IPS-NIHi7 (cell line): ENCODE data around the gene CDK16.
"Not testable (repeated sequence)": the region's sequence is repeated elsewhere in the genome, so short reads cannot be mapped to it uniquely, and the experiment has no call there.

ENCODE experiments used
- DNase-seq: peaks from one replicate; pipeline ENCODE4 v3.0.0; 2012; ENCODE audit warnings: mixed read lengths; ENCODE audit errors: extremely low spot score

CDK16 gene

GRCh38 chrX:47250017-47250347, 31.5 kb downstream of the CDK16 start:
- DNase-seq = no peak

GRCh38 chrX:47257620-47258019, 39.1 kb downstream of the CDK16 start:
- not testable (repeated sequence) for DNase-seq

- no peak for DNase-seq
Observed at GRCh38 chrX:47264483-47265173, 46.1 kb downstream of the CDK16 start.

DNA sequence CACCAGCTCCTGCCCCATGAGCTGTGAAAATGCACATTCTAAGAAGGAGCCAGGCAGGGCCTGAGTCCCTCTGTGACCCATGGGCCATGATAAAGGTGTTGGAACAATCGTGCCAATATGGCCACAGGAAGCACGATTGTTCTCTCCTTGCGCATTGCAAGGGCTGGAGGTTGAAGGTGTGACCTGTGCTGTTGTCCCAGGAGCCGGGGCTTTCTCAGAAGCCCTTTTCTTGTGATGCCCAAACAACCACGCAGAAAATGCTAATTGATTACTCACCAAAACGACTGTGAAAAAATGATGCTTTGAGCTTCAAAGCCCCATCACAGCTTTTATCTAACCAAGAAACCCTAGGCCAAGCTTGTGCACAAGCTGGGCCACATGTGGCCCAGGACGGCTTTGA, 48.2 kb downstream of the CDK16 start:
- DNase-seq = no peak

DNA sequence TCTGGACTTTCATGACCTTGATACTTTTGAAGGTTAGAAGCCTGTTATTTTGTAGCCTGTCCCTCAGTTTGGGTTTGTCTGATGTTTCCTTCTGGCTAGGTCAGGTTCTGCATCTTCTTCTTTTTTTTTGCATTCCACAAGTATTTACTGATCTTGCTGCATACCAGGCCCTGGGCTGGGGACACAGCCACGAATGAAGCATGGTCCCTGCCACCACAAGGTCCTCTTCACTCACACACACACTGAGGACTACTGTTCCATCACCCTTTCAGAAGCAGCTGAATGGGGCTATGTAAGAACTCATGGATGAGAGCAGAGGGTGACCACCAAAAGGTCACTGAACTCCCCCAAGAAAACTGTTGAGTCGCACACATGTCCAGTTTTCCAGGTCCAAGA, 53.5 kb downstream of the CDK16 start:
- no peak for DNase-seq

- DNase-seq = no peak
Observed at GRCh38 chrX:47273011-47273730, 54.7 kb downstream of the CDK16 start.

DNA sequence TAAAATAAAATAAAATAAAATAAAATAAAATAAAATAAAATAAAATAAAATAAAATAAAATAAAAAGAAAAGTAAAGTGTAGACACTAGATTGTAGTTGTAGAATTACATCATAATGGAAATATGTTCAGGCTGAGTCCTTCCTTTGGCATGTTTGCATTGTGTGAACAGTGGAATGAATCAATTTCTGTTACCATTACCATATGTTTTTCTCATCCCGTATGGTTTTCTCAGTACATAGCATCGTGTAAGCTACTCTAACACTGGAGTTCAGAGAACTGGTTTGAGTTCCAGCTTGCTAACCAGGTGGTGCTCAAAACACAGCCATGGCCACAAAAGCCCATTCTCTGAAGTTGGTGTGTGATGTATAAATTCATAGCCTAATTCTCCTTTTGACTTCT, 60.2 kb downstream of the CDK16 start:
- DNase-seq = no peak
